GM04504 (cell line): Measurements from ENCODE around the gene SYT6.

Source experiments
- DNase-seq: peaks from one replicate; pipeline ENCODE4 v3.0.0-alpha.2; 2012; ENCODE audit warnings: low read depth

The SYT6 gene

GRCh38 chr1:114092186-114093062 lies 61.2 kb downstream of the SYT6 start:
- DNase-seq = no peak

- DNase-seq = no peak
Observed at GRCh38 chr1:114091711-114092110, 62.0 kb downstream of the SYT6 start.

DNA sequence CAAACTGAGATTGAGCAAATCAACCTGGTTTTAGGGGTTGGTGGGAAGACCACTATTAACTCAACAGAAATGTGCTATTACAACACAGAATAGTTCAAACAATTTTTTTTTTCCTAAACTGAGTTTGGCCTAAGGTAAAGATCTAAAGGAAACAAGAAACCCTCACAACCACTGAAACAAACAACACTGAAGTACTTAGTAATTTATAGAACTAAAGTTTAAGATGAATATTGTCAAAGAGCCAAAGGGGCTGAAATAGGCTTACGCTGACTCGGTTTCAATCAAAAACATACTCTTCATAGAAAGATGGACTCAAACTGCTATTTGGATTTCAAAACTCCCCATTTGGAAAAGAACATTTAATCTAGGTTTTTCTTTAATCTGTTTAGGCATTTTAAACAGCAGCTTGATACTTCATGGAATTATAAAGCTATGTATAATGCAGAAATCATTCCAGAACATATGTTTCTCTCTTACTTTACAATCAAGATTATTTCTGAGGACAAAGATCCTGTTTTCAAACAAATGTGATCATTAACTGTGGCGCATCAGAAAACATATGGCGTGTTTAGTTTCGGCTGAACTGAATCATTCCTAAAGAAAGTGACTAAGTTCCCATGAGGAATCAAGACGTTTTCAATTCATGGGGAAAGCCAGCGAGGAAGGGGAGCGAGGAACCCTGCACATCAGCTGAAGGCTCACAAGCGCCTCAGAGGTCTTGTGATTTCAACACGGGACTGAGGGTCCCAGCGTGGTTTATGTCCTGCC lies 62.7 kb downstream of the SYT6 start:
- DNase-seq = no peak

DNA sequence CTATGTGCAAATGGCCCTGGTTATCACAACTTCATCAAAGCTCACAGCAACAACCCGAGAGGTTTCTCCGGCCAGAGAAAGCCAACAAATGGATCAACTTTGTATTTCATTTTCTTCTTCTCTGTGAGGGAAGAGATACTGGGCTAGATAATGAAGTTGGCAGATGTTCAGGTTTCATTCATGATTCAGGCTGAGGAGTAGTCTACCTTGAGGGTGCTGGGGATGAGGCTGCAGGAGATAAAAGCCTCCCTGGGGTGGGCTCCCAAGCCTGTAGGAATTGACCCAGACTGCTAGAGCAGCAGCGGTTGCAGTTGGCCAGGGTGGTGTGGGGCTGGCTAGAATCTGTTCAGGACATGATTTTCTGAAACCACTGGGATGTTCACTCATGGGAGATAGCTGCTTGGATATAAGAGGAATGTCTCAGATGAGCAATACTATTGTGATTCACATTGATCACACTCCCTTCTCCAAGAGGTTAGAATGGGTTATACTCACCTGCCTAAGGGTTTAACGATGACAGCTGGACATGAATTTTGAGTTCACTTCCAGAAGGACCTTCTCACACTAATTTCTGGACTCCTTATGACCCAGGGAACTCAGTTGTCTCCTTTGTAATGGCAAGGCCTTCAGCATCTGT lies 64.0 kb downstream of the SYT6 start:
- no peak for DNase-seq

GRCh38 chr1:114088392-114089299 lies 65.0 kb downstream of the SYT6 start:
- no peak for DNase-seq

- DNase-seq = no peak
Observed at GRCh38 chr1:114087495-114087894, 66.2 kb downstream of the SYT6 start.

GRCh38 chr1:114086601-114087368 lies 66.9 kb downstream of the SYT6 start:
- DNase-seq = no peak

DNA sequence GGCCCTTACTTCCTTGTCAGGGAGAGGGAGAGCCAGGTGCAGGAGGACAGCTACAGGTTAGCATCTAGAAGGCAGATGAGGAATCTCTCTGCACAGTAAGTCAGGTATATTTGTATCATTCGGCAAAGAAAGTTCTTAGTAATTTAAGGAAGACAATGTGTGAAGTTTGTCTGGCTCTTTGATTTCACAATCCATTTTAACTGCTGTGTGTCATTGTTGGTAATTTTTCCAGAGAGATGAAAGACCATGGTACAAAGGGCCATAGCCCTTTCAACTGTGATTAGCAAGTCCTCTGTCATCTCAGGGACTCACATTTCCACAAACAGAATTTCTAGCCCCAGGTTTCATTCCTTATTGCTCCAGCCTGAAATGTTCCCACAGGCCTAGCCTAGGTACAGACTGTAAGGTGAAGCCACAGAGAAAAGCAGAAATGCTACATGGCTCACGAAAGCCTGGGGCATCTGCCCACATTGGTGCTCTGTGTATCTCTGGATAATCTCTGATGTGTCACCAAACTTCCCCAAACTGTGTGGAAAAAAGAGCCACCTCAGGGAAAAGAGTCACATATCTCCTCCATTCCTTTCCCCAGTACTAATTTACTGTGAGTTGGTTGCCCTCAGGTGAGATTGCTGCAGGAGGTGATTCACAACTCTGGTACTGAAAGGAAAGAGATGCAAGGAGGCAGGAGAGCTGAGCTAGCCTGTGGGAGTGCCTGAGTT lies 70.6 kb downstream of the SYT6 start:
- no peak for DNase-seq

GRCh38 chr1:114082304-114082630 lies 71.4 kb downstream of the SYT6 start:
- DNase-seq = no peak

DNA sequence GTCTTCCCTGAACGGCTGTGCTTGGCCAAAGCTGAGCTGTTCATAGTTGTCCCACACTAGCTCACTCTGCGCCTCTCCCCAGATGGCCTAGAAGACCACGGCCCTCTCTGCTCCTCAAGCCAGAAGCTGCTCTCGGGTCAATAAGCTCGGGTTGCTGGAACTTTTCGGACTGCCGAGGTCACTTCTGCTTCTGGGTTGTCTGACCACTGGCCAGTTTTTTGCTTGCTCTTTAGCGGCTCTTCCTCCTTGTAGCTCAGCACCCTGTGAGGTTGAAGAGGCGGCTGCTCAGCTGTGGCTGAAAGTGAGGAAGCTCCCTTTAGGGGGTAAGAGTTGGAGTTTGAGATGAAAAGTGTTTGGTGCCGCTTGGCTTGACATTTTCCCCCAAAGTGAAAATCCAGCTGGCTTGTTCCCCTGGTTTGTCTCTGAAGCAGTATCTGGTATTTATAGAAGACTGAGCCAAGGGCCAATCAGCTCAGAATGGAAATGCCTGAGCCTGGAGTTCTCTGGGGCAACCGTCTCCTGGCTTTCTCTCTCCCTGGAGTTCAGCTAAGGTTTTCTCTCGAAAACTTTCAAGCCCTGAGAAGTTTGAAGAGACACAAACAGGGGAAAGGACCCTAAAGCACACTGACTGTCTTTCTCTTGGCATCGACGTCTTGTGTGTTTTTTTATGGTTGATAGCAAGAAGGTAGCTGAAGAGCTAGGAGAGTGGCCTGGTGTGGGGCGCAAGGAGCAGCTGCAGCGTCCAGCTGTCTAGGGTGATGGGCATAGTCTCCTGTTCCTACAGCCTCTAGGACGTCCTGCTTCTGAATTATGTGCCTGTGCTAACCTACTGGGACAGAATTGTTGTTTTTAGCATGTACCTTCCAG lies 72.0 kb downstream of the SYT6 start:
- no peak for DNase-seq

GRCh38 chr1:114080511-114081436 lies 72.9 kb downstream of the SYT6 start:
- DNase-seq = no peak

DNA sequence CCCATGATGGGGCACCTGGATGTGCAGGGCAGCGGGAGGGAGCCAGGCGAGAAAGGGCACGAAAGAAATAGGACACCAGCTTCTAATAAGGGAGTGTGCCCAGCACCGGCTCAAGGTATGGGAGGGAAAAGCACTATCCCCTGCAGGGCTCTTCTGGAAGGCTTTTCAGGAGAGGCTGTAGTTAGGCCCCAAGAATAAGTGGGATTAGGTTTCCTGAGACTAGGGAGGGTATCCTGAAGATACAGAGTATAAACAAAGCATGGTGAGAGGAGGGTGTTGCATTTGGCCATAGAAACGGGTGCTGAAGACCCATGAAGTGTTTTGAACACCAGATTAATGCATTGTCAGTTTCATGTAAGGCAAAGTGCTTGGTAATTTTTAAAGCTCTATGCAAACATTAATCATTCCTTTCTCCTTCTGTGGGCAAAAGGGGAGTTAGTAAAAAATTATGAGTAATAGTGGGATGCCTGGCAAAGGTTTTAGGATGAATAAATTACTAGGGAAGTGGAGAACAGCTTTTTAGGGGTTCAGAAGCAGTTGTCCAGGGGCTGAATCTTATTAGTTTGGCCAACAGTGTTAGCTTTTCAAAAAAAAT lies 74.0 kb downstream of the SYT6 start:
- DNase-seq = no peak

DNA sequence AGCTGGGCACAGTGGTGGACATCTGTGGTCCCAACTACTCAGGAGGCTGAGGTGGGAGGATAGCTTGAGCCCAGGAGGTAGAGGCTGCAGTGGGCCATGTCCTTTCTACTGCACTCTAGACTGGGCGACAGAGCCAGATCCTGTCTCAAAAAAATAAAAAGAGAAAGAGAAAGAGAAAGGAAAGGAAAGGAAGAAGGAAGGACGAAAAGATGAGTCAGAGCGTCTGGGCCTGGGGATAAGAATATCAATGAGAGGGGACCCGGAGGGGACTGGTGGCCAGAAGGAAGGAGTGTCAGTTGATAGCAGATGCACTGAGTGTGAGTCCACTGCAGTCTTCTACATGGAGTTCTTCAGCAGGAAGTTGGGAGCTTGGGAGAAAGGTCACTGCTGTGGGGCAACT lies 75.6 kb downstream of the SYT6 start:
- no peak for DNase-seq

DNA sequence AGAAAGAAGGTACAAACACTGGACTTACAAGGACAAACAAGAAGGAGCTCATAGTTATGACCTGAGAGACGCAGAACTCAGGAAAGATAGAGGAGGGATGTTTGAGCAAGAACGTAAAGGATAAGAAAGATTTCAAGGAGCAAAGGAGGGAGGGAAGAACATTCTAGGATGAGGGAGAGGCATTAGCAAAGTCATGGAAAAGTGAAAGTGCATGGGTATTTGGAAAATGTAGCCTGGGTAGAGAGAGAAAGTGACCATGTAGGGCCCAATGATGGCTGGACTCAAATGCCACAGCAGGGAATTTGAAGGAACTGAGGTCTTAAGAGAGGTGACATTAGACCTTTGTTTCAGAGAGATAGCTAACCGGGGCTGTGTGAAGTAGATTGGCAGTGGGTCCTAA lies 76.5 kb downstream of the SYT6 start:
- DNase-seq = no peak

GRCh38 chr1:114076308-114076707 lies 77.4 kb downstream of the SYT6 start:
- no peak for DNase-seq

GRCh38 chr1:114075546-114076242 lies 78.0 kb downstream of the SYT6 start:
- DNase-seq = no peak

- no peak for DNase-seq
Observed at GRCh38 chr1:114075105-114075504, 78.6 kb downstream of the SYT6 start.
